HEK293T (cell line): Measurements from ENCODE around the gene GDE1.

ENCODE experiments used
- FOXK2 ChIP-seq: fragments of 450-650 bp; IDR thresholded peaks from 2 replicates; pipeline ENCODE4 v1.6.1; 2016; ENCODE audit warnings: mild to moderate bottlenecking
- LEF1 ChIP-seq: fragments of 450-650 bp; IDR thresholded peaks from 2 replicates; pipeline ENCODE4 v1.6.1; 2017; ENCODE audit warnings: mild to moderate bottlenecking, borderline replicate concordance
- PKNOX1 ChIP-seq: fragments of 450-650 bp; IDR thresholded peaks from 2 replicates; pipeline ENCODE4 v1.6.1; 2016
- SP1 ChIP-seq: fragments of 450-650 bp; IDR thresholded peaks from 2 replicates; pipeline ENCODE4 v1.6.1; 2017
- ZNF384 ChIP-seq: fragments of 450-650 bp; IDR thresholded peaks from 2 replicates; pipeline ENCODE4 v1.6.1; 2016

GRCh38 chr16:19481296-19481695, 40.6 kb downstream of the GDE1 start:
- no peak for TF ChIP-seq FOXK2
- TF ChIP-seq ZNF384 = no peak
- no peak for TF ChIP-seq SP1
- TF ChIP-seq LEF1 = no peak
- TF ChIP-seq PKNOX1 = no peak
